Spleen (tissue), 11 donors: ENCODE data around the gene CDX1. TPM values are rescaled to one million over a fixed set of nuclear protein-coding genes. Genes with fewer than 3 reads are reported as not detected.

Source experiments
- DNase-seq: peaks from one replicate; pipeline ENCODE4 v3.0.0-alpha.2; 2020
- H3K27ac ChIP-seq, 8 donors: fragments of 200-600 bp; sonication (generic) in 7 of 8; 1 replicate in 4 of 8; 2 replicates in 4 of 8; pipeline versions ENCODE4 v1.5.0 to v1.8.0; 2016 to 2021; ENCODE audit warnings: inconsistent platforms in 4 of 8, mild to moderate bottlenecking in 4 of 8, moderate library complexity in 1 of 8
- H3K27me3 ChIP-seq, 7 donors: fragments of 200-600 bp; sonication (generic) in 6 of 7; replicated peaks in 1 of 7; 1 replicate in 4 of 7; 2 replicates in 3 of 7; pipeline versions ENCODE4 v1.5.0 to v1.8.0; 2016 to 2021; ENCODE audit warnings: inconsistent platforms in 3 of 7, mild to moderate bottlenecking in 1 of 7
- H3K36me3 ChIP-seq, 6 donors: fragments of 200-600 bp; sonication (generic) in 5 of 6; 1 replicate in 4 of 6; 2 replicates in 2 of 6; pipeline versions ENCODE4 v1.5.0 to v1.8.0; 2016 to 2021; ENCODE audit warnings: inconsistent platforms in 2 of 6
- H3K4me1 ChIP-seq, 6 donors: fragments of 200-600 bp; sonication (generic) in 5 of 6; 1 replicate in 3 of 6; 2 replicates in 3 of 6; pipeline versions ENCODE4 v1.5.0 to v1.8.0; 2016 to 2021; ENCODE audit warnings: inconsistent platforms in 3 of 6
- H3K4me3 ChIP-seq, 8 donors: fragments of 200-600 bp; sonication (generic) in 7 of 8; 1 replicate in 4 of 8; 2 replicates in 4 of 8; pipeline versions ENCODE4 v1.5.0 to v1.8.0; 2016 to 2021; ENCODE audit warnings: inconsistent platforms in 4 of 8, mild to moderate bottlenecking in 4 of 8, moderate library complexity in 2 of 8
- H3K9me3 ChIP-seq, 8 donors: fragments of 200-600 bp; sonication (generic) in 7 of 8; 1 replicate in 4 of 8; 2 replicates in 4 of 8; pipeline versions ENCODE4 v1.5.0 to v1.8.0; 2016 to 2021; ENCODE audit warnings: inconsistent platforms in 4 of 8
- CTCF ChIP-seq, 11 experiments: fragments of 200-600 bp in 7 of 11; fragments of 450-650 bp in 4 of 11; sonication (generic) in 4 of 11; IDR thresholded peaks in 8 of 11; conservative IDR thresholded peaks in 3 of 11; 1 replicate in 7 of 11; 2 replicates in 4 of 11; pipeline versions ENCODE4 v1.4.0 to v1.8.0; 2016 to 2021; ENCODE audit warnings: antibody characterized with exemption in 11 of 11, inconsistent platforms in 4 of 11, mild to moderate bottlenecking in 1 of 11
- POLR2A ChIP-seq, 3 donors: fragments of 450-650 bp; IDR thresholded peaks; one replicate each; pipeline ENCODE4 v1.5.1; 2017; ENCODE audit warnings: antibody characterized with exemption in 3 of 3, mild to moderate bottlenecking in 1 of 3
- POLR2AphosphoS5 ChIP-seq, 3 donors: sonication (generic); formaldehyde crosslinking; IDR thresholded peaks; one replicate each; pipeline ENCODE4 v1.5.1; 2017; ENCODE audit warnings: antibody characterized with exemption in 3 of 3
- WGBS, 5 donors: extraction: QIAGEN DNeasy Blood & Tissue Kit in 3 of 5; methylation state at CpG; one replicate each; pipeline versions ENCODE4 v1.1.5 to v1.1.7; 2013 to 2018; 5-methylcytosine and 5-hydroxymethylcytosine counted together
- intact Hi-C: fragments of 100-400 bp; cut with DNase I; formaldehyde crosslinking; loops from one replicate; pipeline ENCODE4 v1.15.0; 2023; ENCODE audit warnings: low total_unique reads
- polyA plus RNA-seq, 3 donors: library from polyadenylated mRNA; stranded (reverse); fragments of 200-250 nt; gene quantifications; one replicate each; pipeline ENCODE4 v1.2.1, GENCODE V29; 2013
- total RNA-seq, 7 donors: library from RNA; depleted of rRNA in 3 of 7; stranded (reverse); fragments of >200 nt in 3 of 7; fragmentation: NEBNext Ultra II Directional in 4 of 7; extraction: Animal tissue kit (Norgen Biotek cat#: 25700) in 4 of 7; gene quantifications; one replicate each; pipeline versions ENCODE4 v1.1.0 to v1.2.1, GENCODE V29; 2016 to 2021
- donor health status: healthy with polysubstance abuse.
- donor health status: DM: no; HTN: no; CAD: no; lungs with moderate emphysema.
- donor health status: DM: no; HTN: no; CAD: no.
- donor health status: Bipolar disorder and iron deficiency.
- donor health status: healthy.
- donor health status: DM: no; HTN: no; CAD: no.
- donor health status: DM: yes; HTN: yes; CAD: no.

The CDX1 gene
- total and polyA plus RNA-seq, 10 donors, result 0.25 to 1.3 (median 0.41) TPM; not detected in 5

DNA sequence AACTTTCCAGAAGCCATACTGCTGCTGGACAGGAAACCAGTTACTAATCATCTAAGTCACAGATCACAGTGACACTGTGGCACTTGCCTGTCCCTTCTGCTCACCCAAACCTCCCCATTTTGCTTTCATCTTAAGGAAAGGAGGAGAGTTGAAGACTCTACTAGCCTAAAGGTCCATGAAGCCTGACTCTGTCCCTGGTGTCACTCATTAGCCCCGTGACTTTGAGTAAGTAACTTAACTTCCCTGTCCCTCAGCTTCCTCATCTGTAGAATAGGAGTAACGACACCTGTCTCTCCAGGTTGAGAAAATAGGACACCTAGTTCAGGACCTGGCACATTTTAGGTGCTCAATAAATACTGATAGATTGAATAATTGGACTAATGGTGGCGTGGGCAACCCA, 22.7 kb downstream of the CDX1 start:
- H3K27me3 ChIP-seq, result peaks cover 0 to 58% (median 23%) of the 10 kb centered on the region in 7 donors

DNA sequence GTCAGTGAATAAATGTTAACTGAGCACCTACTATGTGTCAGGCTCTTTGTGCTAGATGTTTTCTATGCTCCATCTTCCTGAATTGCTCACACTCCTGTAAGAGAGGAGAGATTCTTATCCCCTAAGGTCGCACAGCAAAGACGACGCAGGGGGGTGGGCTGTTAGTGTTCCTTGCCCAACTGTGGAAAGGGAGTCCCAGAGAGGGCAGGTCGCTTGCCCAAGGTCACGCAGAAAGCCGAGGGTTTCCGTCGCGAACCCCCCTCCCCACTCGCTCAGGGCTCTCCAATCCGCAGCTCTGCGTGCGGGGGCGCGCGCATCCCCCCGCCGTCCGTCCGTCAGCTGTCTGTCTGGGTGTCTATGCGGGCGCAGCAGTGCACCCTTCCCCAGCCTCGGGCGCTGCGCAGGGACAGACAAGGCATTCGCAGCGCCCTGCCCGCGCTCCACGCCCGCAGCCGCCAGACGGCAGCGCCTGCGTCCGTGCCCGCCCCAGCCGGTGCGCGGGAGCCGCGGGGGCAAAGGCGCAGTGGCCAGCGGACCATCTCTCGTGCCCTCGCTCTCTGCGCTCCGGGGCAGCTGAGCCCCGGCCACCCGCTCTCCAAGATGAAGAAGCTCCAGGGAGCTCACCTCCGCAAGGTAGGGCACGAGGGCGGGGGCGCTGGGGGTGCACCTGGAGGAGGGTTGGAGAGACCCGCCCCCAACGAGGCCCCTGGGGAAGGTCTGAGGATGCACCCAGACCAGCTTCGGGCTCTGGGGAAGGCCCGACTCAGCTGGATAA, 23.3 kb downstream of the CDX1 start, which contains the start of gene SLC6A7:
TSS of gene SLC6A7 (plus strand) at position 335 of the 775 bp plus-strand sequence. CDS start at position 601, 266 bp downstream.
- H3K27ac ChIP-seq, result no peak within 1 kb of the TSS
- 4 to 20% (median 10%) methylated on average over 3 to 58 of the region's 58 CpGs for WGBS, 5 donors
- no peak within 1 kb of the TSS for H3K4me3 ChIP-seq
- TF ChIP-seq POLR2AphosphoS5 (IDR thresholded peaks at IDR 0.05) (no peak), POLR2A (IDR thresholded peaks at IDR 0.05) (no peak), CTCF (IDR thresholded peaks at IDR 0.05 in 8 of 11, conservative IDR thresholded peaks at IDR 0.05 in 3 of 11) (no peak)
- intact Hi-C loops, result no loop called here
- peaks cover 0 to 58% (median 23%) of the 10 kb centered on the region in 7 donors for H3K27me3 ChIP-seq
- no peaks in the 10 kb centered on the region for H3K9me3 ChIP-seq
- H3K36me3 ChIP-seq, result no peaks in the 10 kb centered on the region
- H3K4me1 ChIP-seq, result peaks cover 0 to 16% (median 3%) of the 10 kb centered on the region in 6 donors
- no peak for DNase-seq

More for the DNA sequence above, 22.7 kb downstream of the CDX1 start:
- intact Hi-C loops, result no loop called here
- TF ChIP-seq POLR2A (IDR thresholded peaks at IDR 0.05) (no peak), CTCF (IDR thresholded peaks at IDR 0.05 in 8 of 11, conservative IDR thresholded peaks at IDR 0.05 in 3 of 11) (no peak), POLR2AphosphoS5 (IDR thresholded peaks at IDR 0.05) (no peak)
- Histone ChIP-seq H3K4me1 (peaks cover 0 to 16% (median 3%) of the 10 kb centered on the region in 6 donors), H3K9me3 (no peaks in the 10 kb centered on the region), H3K4me3 (no peak overlapping the region), H3K36me3 (no peaks in the 10 kb centered on the region), H3K27ac (no peak overlapping the region)
- WGBS, 5 donors, result 50 to 69% (median 62%) methylated on average over 3 of the region's 3 CpGs
- DNase-seq, result no peak

GRCh38 chr5:150190503-150190979, 24.0 kb downstream of the CDX1 start:
- no peak for TF ChIP-seq POLR2A (IDR thresholded peaks at IDR 0.05)
- no peak for TF ChIP-seq POLR2AphosphoS5 (IDR thresholded peaks at IDR 0.05)
- TF ChIP-seq CTCF (IDR thresholded peaks at IDR 0.05 in 8 of 11, conservative IDR thresholded peaks at IDR 0.05 in 3 of 11), result no peak
- no peaks in the 10 kb centered on the region for H3K9me3 ChIP-seq
- peaks cover 0 to 16% (median 3%) of the 10 kb centered on the region in 6 donors for H3K4me1 ChIP-seq
- intact Hi-C loops, result no loop called here
- H3K27ac ChIP-seq, result no peak overlapping the region
- H3K36me3 ChIP-seq, result no peaks in the 10 kb centered on the region
- DNase-seq, result no peak
- peaks cover 0 to 58% (median 23%) of the 10 kb centered on the region in 7 donors for H3K27me3 ChIP-seq
- H3K4me3 ChIP-seq, result no peak overlapping the region
- 44 to 58% (median 52%) methylated on average over 3 to 16 of the region's 16 CpGs for WGBS, 5 donors

- WGBS, 5 donors, result 26 to 61% (median 47%) methylated on average over 2 of the region's 2 CpGs
- Histone ChIP-seq H3K4me1 (peaks cover 0 to 11% (median 3%) of the 10 kb centered on the region in 6 donors), H3K27me3 (peaks cover 0 to 63% (median 23%) of the 10 kb centered on the region in 7 donors), H3K4me3 (no peak overlapping the region), H3K27ac (no peak overlapping the region), H3K9me3 (no peaks in the 10 kb centered on the region), H3K36me3 (no peaks in the 10 kb centered on the region)
- TF ChIP-seq CTCF (IDR thresholded peaks at IDR 0.05 in 8 of 11, conservative IDR thresholded peaks at IDR 0.05 in 3 of 11) (no peak), POLR2AphosphoS5 (IDR thresholded peaks at IDR 0.05) (no peak), POLR2A (IDR thresholded peaks at IDR 0.05) (no peak)
- intact Hi-C loops, result no loop called here
- DNase-seq, result no peak
These were observed 24.4 kb downstream of the CDX1 start for GRCh38 chr5:150190987-150191386.
